ENCODE measurements around the gene DKK3.
A peak's percentile ranks its signal among the peaks of the same experiment; 100 is the strongest.

The DKK3 gene

GRCh38 chr11:12003336-12003735 lies 5.1 kb downstream of the DKK3 start:
- DNase-seq: no peak

GRCh38 chr11:12001186-12001585 lies 7.2 kb downstream of the DKK3 start:
- DNase-seq: no peak

GRCh38 chr11:11998091-11998781 lies 10.2 kb downstream of the DKK3 start:
- DNase-seq: peak; percentile 90

GRCh38 chr11:11997049-11997322 lies 11.4 kb downstream of the DKK3 start:
- DNase-seq: no peak

DNA sequence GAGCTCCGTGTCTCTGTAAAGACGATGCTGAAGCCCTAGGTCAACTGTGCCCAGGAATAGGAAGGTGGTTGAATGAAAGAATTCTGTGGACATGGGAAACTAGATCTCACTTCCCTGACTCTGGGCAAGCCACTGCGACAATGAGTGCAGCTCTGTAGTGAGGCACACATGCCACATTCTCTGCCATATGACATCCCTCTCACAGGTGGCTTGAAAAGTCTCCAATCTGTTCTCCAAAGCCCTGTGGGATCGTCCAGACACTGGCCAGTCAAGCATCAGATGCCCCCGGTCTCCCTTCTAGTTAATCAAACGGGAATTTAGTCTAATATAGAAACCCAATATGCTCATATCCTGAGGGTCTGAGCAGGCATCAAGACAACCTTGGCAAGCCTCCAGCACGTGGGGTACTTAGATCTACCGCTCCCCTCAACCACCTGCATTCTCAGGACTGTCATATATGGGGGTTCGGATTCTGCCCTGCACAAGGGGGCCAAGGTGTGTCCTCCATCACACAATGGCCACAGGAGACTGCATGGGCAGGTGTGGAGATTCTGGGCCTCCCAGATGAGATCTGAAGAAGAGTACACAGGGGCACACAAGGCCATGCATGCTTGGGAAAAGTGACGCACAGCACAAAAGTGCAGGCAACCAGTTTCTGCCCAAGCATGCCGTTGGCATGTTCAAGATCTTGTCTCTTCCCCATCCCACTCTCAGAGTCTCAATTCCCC lies 11.9 kb downstream of the DKK3 start:
- no peak for DNase-seq

- DNase-seq: no peak
Observed at GRCh38 chr11:11995601-11996000, 12.8 kb downstream of the DKK3 start.

DNA sequence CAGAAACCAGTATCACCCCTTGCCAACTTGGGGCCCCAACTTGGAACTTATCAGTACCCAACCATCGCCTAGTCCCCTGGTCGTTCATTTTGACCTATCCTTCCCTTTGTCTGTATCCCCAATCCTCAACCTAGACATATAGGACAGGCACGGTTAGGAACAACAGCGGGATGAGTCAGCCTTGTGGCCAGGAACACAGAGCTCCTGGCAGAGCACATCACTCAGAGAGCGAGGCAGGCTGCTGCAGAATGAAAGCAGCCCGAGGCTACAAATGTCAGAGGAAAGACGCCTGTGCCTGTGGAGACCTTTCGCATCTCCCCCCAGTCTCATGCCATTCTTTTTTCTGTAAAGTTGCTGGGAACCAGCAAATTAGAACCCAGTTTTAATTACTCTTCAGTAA lies 14.6 kb downstream of the DKK3 start:
- peak; percentile 77 for DNase-seq

DNA sequence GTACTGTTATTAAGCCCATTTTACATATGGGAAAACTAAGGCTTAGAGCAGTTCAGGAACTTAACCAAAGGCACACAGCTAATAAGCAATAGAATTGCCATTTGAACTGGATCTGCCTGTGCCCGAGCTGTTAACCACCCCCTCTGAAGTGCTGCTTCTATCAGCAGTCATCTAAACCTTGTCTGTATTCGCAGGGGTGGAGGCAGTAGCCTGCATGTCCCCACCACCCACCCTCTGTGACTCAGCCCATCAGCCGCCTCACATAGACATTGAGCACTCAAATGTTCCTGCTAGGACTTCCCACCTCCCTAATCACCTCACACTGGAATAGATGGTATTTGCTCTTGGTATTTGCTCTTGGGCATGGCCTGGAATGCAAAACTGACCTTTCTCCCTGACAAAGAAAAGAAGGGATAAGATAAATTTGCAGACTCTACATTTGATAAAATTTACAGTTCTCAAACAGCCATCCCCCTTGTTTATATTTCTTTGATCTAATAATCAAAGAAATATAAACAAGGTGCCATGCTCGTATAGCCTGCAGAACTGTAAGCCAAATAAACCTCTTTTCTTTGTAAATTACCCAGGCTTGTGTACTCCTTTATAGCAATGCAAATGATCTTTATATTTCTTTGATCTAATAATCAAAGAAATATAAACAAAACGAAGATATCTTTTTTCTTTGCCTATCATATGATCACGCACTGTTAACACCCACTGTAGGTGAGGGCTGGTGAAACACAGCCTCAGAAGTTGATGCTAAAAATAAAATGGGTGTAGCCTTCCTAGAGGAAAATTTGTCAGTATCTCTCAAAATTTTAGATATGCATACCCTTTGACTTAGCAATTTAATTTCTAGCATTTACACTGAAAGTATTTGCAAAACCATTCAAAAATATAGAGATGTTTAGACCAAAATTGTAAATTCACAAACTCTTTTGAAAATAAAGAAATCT lies 15.9 kb downstream of the DKK3 start:
- no peak for DNase-seq

DNA sequence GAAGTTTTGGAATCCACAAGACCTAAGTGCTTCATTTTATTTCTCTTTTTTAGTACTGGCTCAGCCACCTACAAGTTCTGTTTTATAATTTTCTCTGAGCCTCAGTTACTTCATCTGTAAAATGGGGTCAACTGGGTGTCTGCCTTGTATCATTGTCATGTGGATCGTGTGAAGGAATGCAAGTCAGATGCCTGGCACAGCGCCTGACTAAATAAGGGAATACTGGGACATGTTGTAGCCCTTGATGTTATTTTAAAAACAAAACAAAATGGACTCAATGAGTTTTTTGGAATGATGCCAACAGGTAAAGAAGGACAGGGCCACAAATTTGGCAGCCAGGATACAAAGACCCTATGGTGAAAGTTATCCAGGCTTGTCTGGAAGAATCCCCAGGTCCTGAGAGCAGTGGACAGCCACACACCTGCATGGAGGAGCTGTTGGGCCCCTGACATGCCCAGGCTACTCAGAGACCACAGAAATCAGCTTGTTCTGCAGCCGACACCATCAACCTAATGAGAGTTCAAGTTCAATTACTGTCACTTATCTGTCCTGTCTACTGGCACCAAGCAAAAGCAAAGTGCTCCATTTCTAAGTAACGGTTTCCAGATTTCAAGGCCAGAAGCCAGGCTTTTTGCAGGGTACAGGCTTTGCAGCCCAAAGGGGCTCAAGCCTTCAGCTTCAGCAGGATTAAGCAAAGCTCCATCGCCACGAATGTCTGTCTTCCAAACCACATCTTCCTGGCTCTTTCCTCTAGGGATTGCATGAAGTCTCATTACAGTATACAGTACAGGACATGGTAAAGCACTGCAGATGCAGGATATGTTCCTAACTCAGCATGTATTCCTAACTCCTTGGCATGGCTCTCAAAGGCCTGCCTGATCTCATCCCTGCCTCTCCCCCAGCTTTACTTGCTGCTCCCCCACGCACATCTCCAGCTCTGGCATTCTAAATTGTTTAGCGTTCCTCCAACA lies 18.4 kb downstream of the DKK3 start:
- DNase-seq: no peak

- DNase-seq: no peak
Observed at GRCh38 chr11:11988681-11989261, 19.7 kb downstream of the DKK3 start.

DNA sequence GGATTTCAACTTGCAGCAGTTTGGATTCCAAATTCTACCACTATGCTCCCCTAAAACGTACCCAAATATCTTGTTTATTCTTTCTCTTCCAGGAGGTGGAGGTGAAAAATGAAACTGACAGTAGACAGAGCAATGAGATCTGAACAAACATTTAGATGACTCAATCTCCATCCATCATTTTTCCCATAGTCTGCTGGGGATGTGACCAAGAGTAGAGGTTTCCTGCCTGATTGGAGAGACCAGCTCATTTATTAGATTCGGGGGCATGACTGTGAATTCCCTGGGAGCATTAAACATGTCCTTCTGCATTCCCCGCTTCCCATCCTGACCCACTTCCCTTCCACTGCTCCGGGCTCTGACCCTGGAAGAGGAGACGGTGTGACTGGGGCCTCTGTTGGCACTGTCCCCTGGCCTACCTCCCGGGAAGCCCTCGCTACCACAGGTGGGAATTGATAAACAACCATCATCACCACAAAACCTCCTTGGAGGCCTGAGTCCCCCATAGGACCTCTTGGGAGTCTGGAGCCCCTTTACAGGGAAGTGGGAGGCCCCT lies 20.3 kb downstream of the DKK3 start:
- no peak for DNase-seq

- no peak for DNase-seq
Observed at GRCh38 chr11:11987503-11988022, 20.9 kb downstream of the DKK3 start.

DNA sequence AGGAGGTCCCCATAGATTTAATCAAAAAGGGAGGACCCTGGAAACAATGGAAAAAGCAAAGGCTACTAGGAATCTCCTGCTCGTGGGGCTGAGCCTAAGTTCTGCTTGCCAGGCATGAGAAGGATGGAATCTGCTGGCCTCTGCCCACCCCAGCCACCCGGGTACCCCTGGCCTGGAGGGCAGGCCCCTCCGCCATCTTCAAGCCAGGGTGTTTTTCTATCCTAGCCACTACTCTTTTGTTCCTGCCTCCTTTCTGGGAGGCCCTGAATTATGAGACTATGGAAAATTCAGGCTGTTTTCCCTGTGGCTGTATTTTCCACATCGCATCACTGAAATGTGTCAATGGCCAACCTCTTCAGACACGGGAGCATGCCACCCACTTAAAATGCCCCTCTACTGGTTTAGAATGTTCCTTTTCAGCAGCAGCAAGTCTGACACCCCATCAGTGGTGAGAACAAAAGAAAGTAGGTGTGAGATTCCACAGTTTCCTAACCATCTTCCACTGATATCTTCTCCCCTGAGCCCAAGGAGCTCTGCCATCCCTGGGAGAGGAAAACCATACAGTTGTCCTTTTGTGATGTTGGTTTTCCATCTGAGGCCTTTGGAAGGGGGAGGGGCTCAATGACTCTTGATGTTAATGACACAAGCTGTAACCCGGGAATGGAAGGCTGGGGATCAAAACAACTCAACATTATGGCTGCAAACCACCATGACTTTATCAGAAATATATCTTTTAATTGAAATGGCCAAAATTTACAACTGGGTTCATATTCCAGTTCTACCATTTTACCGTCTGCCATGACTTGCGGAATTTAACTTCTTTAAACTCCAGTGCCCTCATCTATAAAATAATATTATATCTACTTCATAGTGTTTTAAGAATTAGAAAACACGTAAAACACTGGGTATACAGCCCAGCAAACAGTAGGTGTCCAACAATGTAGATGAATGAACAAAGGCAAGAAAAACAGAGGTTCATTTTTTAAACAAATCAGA lies 22.2 kb downstream of the DKK3 start:
- DNase-seq: no peak

GRCh38 chr11:11985016-11985715 lies 23.3 kb downstream of the DKK3 start:
- no peak for DNase-seq

- no peak for DNase-seq
Observed at GRCh38 chr11:11984563-11984962, 23.9 kb downstream of the DKK3 start.

DNA sequence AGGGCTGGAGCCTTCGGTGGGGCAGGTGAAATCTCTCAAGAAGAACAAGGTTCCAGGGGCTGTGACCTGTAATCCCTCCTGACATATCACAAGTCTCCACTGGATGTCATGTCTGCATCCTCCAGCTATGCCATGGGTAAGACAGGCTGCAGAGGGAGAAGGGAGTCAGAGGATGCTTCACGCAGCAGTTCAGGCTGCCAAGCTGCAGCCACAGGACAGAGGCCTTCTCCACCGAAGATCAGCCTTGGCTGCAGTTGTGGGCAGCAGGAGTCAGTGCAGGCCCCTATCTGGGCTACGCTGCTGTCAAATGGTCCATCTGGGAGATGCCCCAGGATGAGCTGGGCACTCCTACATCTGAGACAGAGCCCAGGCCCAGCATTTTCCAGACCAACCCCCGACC lies 25.0 kb downstream of the DKK3 start:
- no peak for DNase-seq

GRCh38 chr11:11982975-11983374 lies 25.5 kb downstream of the DKK3 start:
- DNase-seq: no peak

DNA sequence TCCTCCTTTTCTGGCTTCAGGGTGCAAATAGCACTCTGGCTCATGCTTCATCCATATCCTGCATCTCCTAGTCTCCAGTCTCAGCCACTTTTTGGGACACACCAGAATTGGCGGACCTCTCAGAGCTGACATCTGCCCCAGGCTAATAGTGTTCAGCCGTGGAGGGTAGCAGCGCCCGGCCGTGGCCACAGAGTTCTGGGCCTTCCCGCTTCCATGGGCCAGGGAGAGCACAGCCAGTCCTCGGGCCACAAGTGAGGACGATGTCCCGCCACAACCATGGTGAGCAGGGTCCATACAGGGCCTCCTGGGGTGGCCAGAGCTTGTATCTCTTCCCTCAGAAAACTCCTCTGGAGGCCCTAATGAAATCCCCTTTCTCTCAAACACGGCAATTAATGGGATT lies 26.0 kb downstream of the DKK3 start:
- DNase-seq: no peak

GRCh38 chr11:11981840-11982239 lies 26.6 kb downstream of the DKK3 start:
- DNase-seq: no peak

DNA sequence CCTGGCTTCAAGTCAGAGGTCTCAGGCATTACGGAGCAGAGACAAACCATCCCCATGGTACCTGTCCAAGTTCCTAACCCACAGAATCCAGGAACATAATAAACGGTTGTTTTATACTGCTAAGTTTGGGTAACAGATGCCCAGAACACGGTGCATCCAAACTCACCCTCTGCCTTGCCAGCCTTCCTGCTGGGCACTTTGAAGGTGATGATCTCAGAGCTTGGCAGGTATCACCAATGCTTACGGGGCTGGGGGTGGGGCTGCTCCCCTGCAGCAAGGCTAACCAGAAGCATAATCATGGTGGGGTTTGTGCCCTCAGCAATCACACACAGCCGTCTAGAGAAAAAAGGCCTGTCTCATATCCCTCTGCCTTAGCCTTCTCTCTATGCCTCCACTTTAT lies 27.1 kb downstream of the DKK3 start:
- DNase-seq: no peak
